ENCODE measurements around the gene DHDH. TPM values are rescaled to one million over a fixed set of nuclear protein-coding genes. Genes with fewer than 3 reads are reported as not detected.

DHDH gene
- total and polyA plus RNA-seq, 2 of the 13 experiments (the other 11 are each of a cell fraction or from before 2014, with no cell fraction given) = 0.13 to 0.91 TPM

- FAIRE-seq (peak; percentile 36), DNase-seq (ENCODE audit: low spot score) (no peak), ATAC-seq (peak; percentile 23)
- Histone ChIP-seq H3K27ac (ENCODE audit: extremely low read length, insufficient read depth, low read length) (peak overlapping the region; percentile 81), H3K79me2 (ENCODE audit: insufficient read depth, low read length) (peaks cover 19% of the 10 kb centered on the region), H3K4me2 (ENCODE audit: low read depth, low read length) (peak overlapping the region; percentile 97), H3K9ac (ENCODE audit: insufficient read depth, low read depth, low read length) (peak overlapping the region; percentile 62), H4K20me1 (ENCODE audit: insufficient read depth, low read length) (no peaks in the 10 kb centered on the region; the same call in 1 of the 2 replicates), H3K9me3 (ENCODE audit: low read length) (no peaks in the 10 kb centered on the region), H3K4me1 (ENCODE audit: insufficient read depth, low read length) (peaks cover 87% of the 10 kb centered on the region), H3K4me3 (replicated peaks in 1 of 3; ENCODE audit: insufficient read depth in 1 of 3, low read depth in 2 of 3, low read length in 3 of 3) (peak overlapping the region; percentile 45 to 84 (median 81)), H2AFZ (ENCODE audit: low read length) (no peak overlapping the region), H3K36me3 (replicated peaks in 1 of 2; ENCODE audit: control insufficient read depth in 1 of 2, insufficient read depth in 2 of 2, low read length in 2 of 2) (peaks cover 2 to 3% of the 10 kb centered on the region in 2 experiments; a peak in 1 of 5 replicates), H3K27me3 (ENCODE audit: control insufficient read depth in 1 of 2, insufficient read depth in 2 of 2, low read length in 2 of 2) (no peaks in the 10 kb centered on the region)
- CTCF ChIA-PET (ENCODE audit: low intra/inter-chr PET ratio, low total read pairs) = no interaction called here
- in situ Hi-C loops (cut with HindIII; ENCODE audit: extremely low pct_ligation_motif_present, low pct_unique_long_range_greater_than_20kb) = no loop called here
- BruUV-seq (replicated peaks) = no TSS peak
- POLR2A ChIA-PET = interaction anchor here (0.6 to 7.8 kb wide), 12 partner anchors 8 to 147 kb away, joined by 3 to 153 read pairs (median 11); partner anchors contain the start of genes DHDH, FTL, GYS1 and NUCB1
- WGBS (ENCODE audit: low lambda C conversion rate) = 7% methylated on average over 11 of the region's 11 CpGs
- intact Hi-C loops (cut with micrococcal nuclease; ENCODE audit: unreplicated experiment) = no loop called here
- TF ChIP-seq ZNF768 (CRISPR knock-in tag; IDR thresholded peaks at IDR 0.05) = no peak
- peak; percentile 64; the same call in 1 of the 2 replicates for TF ChIP-seq NAIF1 (CRISPR knock-in tag; IDR thresholded peaks at IDR 0.05; ENCODE audit: borderline replicate concordance)
- peak; percentile 7; the same call in 1 of the 2 replicates for TF ChIP-seq SNAI1 (CRISPR knock-in tag; IDR thresholded peaks at IDR 0.05; ENCODE audit: borderline replicate concordance)
- TF ChIP-seq ZMYM4 (CRISPR knock-in tag; IDR thresholded peaks at IDR 0.05) = peak; percentile 7; the same call in 1 of the 2 replicates
- TF ChIP-seq TCF7L2 (IDR thresholded peaks at IDR 0.05; ENCODE audit: low read depth, low read length) = no peak
- 0 out of 2 replicates have a peak, but pooled peaks have one; percentile 18 for TF ChIP-seq FOXO4 (CRISPR knock-in tag; conservative IDR thresholded peaks at IDR 0.05)
- 0 out of 2 replicates have a peak, but pooled peaks have one; percentile 19 for TF ChIP-seq ZMYM2 (CRISPR knock-in tag; IDR thresholded peaks at IDR 0.05)
- TF ChIP-seq ZNF770 (CRISPR knock-in tag; IDR thresholded peaks at IDR 0.05) = peak; percentile 99
- TF ChIP-seq ZMYM3 (CRISPR knock-in tag; IDR thresholded peaks at IDR 0.05) = peak; percentile 79
- 0 out of 2 replicates have a peak, but pooled peaks have one; percentile 18 for TF ChIP-seq HNF4A (CRISPR knock-in tag; IDR thresholded peaks at IDR 0.05)
- TF ChIP-seq HNF1A (IDR thresholded peaks at IDR 0.05; ENCODE audit: low read depth) = no peak
- TF ChIP-seq HNF1A (CRISPR knock-in tag; IDR thresholded peaks at IDR 0.05; ENCODE audit: borderline replicate concordance) = no peak
- peak; percentile 99 for TF ChIP-seq ZNF121 (CRISPR knock-in tag; IDR thresholded peaks at IDR 0.05)
- 0 out of 2 replicates have a peak, but pooled peaks have one; percentile 3 for TF ChIP-seq FOXC1 (CRISPR knock-in tag; IDR thresholded peaks at IDR 0.05; ENCODE audit: borderline replicate concordance)
- TF ChIP-seq KLF6 (CRISPR knock-in tag; IDR thresholded peaks at IDR 0.05) = no peak
- TF ChIP-seq ZBTB7B (CRISPR knock-in tag; IDR thresholded peaks at IDR 0.05) = no peak
- peak; percentile 19; the same call in 1 of the 2 replicates for TF ChIP-seq HDAC2 (CRISPR knock-in tag; IDR thresholded peaks at IDR 0.05)
These were observed 20.6 kb downstream of the DHDH start for GRCh38 chr19:48953990-48954594.
